Mucosa of stomach (tissue), 1 donor: ENCODE results near the gene SYMPK.
"Not testable (repeated sequence)": the region's sequence is repeated elsewhere in the genome, so short reads cannot be mapped to it uniquely, and the experiment has no call there.

Experiments
- H3K27me3 ChIP-seq: one replicate; pipeline ENCODE4 v1.7.0; 2013; ENCODE audit warnings: mild to moderate bottlenecking, low read length; ENCODE audit not compliant: control insufficient read depth, insufficient read depth
- H3K36me3 ChIP-seq: one replicate; pipeline ENCODE4 v1.7.0; 2013; ENCODE audit warnings: low read length; ENCODE audit not compliant: control insufficient read depth, insufficient read depth
- H3K4me1 ChIP-seq: one replicate; pipeline ENCODE4 v1.7.0; 2013; ENCODE audit warnings: mild to moderate bottlenecking, low read length; ENCODE audit not compliant: control insufficient read depth, insufficient read depth
- H3K4me3 ChIP-seq: one replicate; pipeline ENCODE4 v1.7.0; 2013; ENCODE audit warnings: low read length
- H3K9ac ChIP-seq: one replicate; pipeline ENCODE4 v1.7.0; 2013; ENCODE audit warnings: mild to moderate bottlenecking, low read length, moderate library complexity
- H3K9me3 ChIP-seq: one replicate; pipeline ENCODE4 v1.7.0; 2013; ENCODE audit warnings: mild to moderate bottlenecking, low read length, moderate library complexity; ENCODE audit not compliant: control insufficient read depth
- donor health status: Pancreatic carcinoma.

Gene SYMPK

DNA sequence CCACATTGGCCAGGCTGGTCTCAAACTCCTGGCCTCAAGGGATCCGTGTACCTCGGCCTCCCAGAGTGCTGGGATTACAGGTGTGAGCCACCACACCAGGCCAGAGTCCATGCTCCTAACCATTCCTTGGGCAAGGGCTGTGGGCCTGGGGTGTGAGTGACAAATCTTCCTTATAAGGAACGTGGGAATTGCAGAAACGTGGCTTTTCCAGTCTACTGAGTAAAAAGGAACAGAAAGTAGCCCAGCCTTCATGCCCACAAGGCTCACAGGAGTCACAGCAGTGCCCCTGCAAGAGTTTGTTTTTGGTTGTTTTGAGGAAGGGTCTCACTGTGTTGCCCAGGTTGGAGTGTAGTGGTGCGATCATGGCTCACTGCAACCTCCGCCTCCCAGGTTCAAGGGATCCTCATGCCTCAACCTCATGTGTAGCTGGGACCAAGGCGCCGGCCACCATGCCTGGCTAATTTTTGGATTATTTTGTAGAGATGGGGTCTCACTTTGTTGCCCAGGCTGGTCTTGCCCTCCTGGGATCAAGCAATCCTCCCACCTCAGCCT is 34.4 kb upstream of the SYMPK start:
- no peaks in the 10 kb centered on the region for H3K36me3 ChIP-seq
- no peaks in the 10 kb centered on the region for H3K27me3 ChIP-seq
- H3K4me3 ChIP-seq: no peak overlapping the region
- H3K9ac ChIP-seq: no peak overlapping the region
- H3K9me3 ChIP-seq: no peaks in the 10 kb centered on the region
- H3K4me1 ChIP-seq: peaks cover 8% of the 10 kb centered on the region

DNA sequence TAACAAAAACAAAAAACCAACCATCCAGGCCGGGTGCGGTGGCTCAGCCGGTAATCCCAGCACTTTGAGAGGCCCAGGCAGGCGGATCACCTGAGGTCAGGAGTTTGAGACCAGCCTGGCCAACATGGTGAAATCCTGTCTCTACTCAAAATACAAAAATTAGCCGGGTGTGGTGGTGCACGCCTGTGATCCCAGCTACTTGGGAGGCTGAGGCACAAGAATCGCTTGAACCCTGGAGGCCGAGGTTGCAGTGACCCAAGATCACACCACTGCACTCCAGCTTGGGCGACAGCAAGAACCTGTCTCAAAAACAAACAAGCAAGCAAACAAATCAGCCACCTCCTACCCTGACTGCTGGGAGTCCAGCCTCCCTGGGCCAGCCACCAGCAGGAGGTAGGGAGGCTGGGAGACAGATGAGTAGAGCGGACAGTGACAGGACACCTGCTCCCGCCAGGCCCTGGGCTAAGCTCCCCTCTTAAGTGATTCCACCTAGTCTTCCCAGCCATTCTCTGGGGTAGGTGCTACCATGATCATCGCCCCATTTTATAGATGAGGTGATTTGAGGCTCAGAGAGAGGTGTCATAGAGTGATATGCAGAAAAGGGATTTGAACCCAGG is 33.1 kb upstream of the SYMPK start:
- not testable (repeated sequence) for H3K9ac ChIP-seq, H3K4me3 ChIP-seq, H3K36me3 ChIP-seq, H3K27me3 ChIP-seq, H3K4me1 ChIP-seq, H3K9me3 ChIP-seq

DNA sequence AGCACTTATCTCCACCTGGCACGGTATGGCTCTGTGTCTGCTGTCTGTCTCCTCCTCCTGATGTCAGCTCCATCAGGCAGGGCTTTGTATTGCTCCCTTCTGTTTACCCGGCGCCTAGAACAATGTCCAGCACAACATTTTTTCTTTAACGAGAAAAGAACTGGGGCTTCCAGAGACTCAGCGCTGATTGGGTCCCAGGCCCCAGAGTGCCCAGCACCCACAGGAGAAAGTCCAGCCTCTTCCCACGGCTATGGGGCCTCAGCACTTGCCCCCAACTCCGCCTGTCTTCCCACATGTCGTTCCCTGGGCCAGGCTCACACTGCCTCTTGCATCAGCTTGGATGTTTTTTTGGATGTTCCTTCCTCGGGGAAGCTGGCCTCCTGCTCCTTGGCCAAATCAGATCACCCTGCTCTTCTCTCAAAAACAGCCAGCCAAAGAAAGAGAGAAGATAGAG is 32.6 kb upstream of the SYMPK start:
- no peak overlapping the region for H3K4me3 ChIP-seq
- H3K27me3 ChIP-seq: no peaks in the 10 kb centered on the region
- H3K9me3 ChIP-seq: no peaks in the 10 kb centered on the region
- no peaks in the 10 kb centered on the region for H3K36me3 ChIP-seq
- no peak overlapping the region for H3K9ac ChIP-seq
- H3K4me1 ChIP-seq: no peaks in the 10 kb centered on the region

DNA sequence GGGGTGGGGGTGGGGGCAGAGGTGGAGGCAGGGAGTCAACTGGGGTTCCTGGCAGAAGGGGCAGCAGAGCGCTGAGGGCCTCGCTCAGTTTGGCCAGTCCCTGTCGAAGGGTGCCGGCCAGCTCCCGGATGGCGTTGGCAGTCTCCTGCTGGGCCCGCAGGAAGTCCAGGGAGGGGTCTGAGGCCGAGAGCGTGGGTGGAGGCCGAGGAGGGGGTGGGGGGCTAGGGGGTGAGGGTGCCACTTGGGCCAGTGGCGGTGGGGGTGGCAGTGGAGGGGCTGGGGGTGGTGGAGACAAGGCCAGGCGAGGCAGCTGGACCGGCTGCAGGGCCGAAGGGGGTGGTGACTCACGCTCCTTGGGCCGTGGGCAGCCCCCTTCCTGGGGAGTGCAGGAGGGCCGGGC is 27.9 kb upstream of the SYMPK start:
- Histone ChIP-seq H3K4me3 (no peak overlapping the region), H3K9ac (no peak overlapping the region), H3K4me1 (peaks cover 5% of the 10 kb centered on the region), H3K27me3 (no peaks in the 10 kb centered on the region), H3K9me3 (no peaks in the 10 kb centered on the region), H3K36me3 (no peaks in the 10 kb centered on the region)

DNA sequence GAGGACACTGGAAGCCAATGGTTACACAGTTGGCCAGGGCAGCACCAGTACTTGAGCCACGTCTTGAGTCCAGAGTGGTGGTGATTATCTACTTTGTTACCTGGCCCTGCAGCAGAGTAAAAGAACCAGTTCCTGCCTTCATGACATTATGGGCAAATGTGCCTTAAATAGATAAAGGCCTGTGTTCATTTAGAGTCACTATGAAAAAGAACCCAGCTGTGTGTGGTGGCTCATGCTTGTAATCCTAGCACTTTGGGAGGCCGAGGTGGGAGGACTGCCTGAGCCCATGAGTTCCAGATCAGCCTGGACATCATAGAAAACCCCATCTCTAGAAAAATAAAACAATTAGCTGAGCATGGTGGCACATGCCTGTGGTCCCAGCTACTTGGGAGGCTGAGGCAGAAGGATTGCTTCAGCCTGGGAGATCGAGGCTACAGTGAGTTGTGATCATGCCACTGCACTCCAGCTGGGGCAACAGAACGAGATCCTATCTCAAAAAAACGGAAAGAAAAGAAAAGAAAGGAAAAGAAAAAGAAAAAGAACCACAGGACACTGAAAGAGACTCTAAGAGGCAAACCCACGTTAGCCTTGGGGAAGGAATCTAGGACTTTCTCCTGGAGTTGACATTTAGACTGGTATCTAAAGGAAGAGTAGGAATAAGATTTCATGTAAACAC is 26.4 kb upstream of the SYMPK start:
- no peaks in the 10 kb centered on the region for H3K9me3 ChIP-seq
- H3K27me3 ChIP-seq: no peaks in the 10 kb centered on the region
- no peaks in the 10 kb centered on the region for H3K36me3 ChIP-seq
- H3K4me3 ChIP-seq: no peak overlapping the region
- H3K9ac ChIP-seq: no peak overlapping the region
- peaks cover 14% of the 10 kb centered on the region for H3K4me1 ChIP-seq

DNA sequence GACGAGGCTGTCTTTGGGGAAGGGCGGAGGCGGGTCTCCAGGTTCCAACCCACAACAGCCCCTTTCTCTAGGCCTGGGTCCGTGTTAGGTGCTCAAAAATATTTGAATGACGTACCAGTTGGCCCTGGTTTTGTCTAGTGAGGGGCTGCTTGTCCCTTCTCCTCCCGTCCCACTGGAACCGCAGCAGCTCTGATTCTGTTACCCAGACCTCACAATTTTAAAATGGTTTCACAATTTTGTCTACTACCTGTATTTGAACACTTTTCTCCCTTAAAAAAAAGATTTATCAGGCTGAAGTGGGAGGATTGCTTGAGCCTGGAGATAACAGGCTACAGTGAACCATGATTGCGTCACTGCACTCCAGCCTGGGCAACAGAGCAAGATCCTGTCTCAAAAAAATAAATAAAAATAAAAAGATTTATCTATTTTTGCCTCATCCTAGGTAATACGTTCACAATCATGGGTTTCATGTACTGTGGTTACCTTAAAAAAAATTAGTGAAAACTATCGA is 24.3 kb upstream of the SYMPK start:
- no peaks in the 10 kb centered on the region for H3K36me3 ChIP-seq
- no peaks in the 10 kb centered on the region for H3K9me3 ChIP-seq
- H3K9ac ChIP-seq: peak overlapping the region; percentile 93
- H3K27me3 ChIP-seq: no peaks in the 10 kb centered on the region
- peak overlapping the region; percentile 53 for H3K4me3 ChIP-seq
- peaks cover 27% of the 10 kb centered on the region for H3K4me1 ChIP-seq

DNA sequence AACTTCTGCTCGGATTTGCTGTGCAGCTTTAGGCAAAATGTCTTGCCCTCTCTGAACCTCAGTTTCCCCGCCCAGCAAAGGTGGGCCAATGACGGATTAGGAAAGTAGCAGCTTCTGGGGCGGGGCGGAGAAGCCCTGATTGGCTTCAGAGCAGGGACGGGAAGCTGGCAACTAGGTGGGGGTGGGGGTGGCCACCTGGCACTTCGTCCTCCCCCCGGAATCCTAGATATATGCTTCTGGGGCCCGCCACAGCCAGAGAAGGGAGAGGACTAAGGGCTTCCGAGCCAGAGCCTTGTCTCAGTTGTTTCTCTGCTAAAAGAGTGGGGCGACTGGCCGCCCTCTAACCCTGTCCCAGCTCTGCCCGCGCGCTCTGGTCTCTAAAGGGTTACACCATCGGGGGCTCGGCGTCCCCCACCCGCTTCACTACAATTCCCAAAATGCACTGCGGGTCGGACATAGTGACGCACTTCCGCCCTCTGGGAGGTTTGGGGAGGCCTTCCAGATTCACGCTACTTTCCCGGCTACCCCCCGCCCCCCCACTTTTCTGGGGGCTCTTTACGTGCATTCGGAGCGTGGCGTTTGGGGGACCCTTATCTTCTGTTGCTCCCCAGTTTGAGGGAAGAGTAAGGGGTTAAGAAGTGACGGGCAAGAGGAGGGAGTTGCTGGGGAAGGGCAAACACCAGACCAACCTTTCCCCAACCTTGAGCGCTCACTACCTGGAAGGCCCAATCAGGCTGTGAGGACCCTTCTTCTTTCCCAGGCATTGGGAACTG is 23.7 kb upstream of the SYMPK start:
- Histone ChIP-seq H3K9me3 (no peaks in the 10 kb centered on the region), H3K27me3 (no peaks in the 10 kb centered on the region), H3K36me3 (no peaks in the 10 kb centered on the region), H3K9ac (peak overlapping the region; percentile 93), H3K4me3 (peak overlapping the region; percentile 53), H3K4me1 (peaks cover 33% of the 10 kb centered on the region)

DNA sequence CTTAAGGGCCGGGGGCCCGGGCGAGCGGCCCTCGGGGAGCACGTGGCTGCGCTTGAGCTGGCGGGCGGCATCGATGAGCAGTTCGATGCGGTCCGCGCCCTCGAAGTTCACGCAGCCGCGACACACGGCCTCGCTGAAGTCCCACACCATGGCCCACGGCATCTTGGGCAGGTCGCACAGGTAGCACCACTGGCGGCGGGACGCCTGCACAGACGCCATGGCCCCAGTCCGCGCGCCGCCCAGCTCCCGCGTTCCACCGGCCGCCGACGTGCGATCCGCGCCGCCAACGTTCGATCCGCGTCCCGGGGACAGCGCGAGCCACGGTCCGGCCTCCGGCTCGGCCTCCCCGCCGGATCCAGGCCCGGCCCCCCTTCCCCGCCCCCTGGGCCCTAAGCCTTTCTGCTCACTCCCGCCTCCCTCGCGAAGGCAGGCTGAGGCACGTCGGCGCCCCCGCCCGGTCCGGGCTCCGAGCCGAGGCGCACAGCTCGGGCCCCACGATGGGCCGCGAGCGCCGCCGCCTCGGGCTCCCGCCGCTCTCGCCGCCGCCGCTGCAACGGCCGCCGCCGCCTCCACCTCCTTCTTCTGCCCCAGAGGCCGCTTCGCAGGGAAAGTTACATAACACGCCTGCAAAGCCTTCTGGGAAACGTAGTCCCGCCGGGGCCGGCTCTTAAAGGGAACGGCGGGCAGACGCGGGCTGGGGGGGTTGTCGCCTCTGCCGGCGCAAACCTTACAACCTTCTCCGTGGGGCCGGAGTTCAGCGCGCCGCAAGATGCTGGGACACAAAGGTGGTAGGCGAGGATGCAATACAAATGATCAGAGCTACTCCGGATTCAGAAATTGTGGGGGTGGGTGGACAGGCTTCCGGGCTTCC is 22.8 kb upstream of the SYMPK start, which contains the start of gene IRF2BP1:
Gene IRF2BP1 (minus strand): TSS at position 586 of the 871 bp plus-strand sequence. CDS start 367 bp downstream, at position 219.
- H3K4me1 ChIP-seq: peaks cover 41% of the 10 kb centered on the region
- H3K36me3 ChIP-seq: no peaks in the 10 kb centered on the region
- H3K4me3 ChIP-seq: peak within 1 kb of the TSS; percentile 53
- H3K9ac ChIP-seq: peak within 1 kb of the TSS; percentile 93
- no peaks in the 10 kb centered on the region for H3K27me3 ChIP-seq
- no peaks in the 10 kb centered on the region for H3K9me3 ChIP-seq

DNA sequence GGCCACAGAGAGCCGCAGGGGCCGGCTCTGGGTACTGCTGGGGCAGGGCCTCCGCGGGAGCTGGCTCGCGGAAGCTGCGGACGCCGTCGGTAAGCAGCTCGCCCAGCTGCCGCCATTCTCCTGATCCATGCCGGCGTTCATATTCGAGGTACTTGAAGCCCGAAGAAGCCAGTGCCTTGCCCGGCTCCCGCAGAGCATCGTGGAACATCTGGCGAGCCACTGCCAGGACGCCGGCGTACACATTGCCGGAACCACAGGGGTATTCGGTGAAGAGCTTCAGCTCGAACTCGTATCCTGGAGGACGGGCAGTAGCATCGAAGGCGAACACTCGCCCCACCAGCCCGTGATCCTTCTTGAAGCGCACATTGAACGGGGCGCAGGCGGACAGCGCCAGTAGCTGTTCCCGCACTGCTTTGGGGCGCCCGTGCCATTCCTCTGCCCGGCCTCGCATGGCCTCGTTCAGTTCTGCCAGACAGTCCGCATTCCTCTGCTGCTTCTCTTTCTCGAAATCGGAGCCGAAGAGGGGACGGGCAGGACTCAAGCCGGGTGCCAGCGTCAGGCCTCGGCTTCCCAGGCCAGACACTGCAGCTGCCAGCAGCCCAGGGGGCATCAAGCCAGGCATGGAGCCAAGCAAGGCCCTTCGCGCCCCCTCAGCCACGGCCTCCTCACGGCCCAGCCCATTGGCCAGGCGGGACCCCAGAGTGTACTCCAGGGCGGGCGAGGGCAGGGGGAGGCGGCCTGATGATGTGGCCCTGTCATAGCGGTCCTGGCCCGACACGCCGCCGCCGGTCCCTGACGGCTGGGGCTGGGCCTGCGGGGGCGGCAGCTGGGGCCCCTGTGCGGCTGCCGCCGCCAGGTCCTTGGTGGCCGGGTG is 22.0 kb upstream of the SYMPK start:
- H3K4me1 ChIP-seq: peaks cover 46% of the 10 kb centered on the region

DNA sequence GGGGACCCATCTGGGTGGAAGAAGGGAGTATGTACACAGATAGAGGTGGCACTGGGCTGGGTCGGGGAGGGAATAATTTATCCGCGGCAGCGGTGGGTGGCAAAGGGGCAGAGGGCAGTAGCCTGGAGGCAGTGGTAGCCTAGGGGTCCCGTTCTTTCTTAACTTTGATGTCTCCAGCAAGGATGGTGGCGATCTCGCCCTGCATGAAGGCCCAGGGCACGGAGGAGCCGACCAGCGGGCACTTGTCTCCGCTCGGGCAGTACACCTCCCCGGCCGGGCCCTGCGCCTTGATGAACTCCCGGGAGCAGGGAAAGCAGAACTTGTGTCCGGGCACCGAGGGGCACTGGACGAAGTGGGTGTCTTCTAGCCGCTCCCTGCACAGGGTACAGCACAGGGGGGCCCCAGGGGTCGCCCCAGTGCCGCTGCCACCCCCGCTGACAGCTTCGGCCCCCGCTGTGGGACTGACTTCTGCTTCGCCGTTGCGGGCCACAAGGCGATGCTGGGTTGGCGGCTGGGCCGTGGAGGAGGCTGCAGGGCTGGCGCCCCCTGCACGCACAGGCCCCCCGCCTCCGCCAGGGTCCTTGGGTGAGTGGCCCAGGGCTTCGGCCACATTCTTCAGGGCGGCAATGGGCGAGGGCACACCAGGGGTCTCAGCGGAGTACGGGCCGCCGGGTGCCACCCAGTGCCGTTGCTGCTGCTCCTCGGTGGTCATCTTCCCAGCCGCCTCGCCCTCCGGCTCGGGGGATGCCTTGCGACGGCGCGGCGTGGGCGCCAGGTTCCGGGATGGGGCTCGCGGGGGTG is 21.1 kb upstream of the SYMPK start:
- Histone ChIP-seq H3K9ac (peak overlapping the region; percentile 63), H3K4me1 (peaks cover 54% of the 10 kb centered on the region), H3K4me3 (peak overlapping the region; percentile 16), H3K9me3 (no peaks in the 10 kb centered on the region), H3K36me3 (no peaks in the 10 kb centered on the region), H3K27me3 (no peaks in the 10 kb centered on the region)

More for the DNA sequence above, 22.0 kb upstream of the SYMPK start:
- H3K27me3 ChIP-seq: no peaks in the 10 kb centered on the region
- no peaks in the 10 kb centered on the region for H3K9me3 ChIP-seq
- peak overlapping the region; percentile 93 for H3K9ac ChIP-seq
- H3K36me3 ChIP-seq: no peaks in the 10 kb centered on the region
- H3K4me3 ChIP-seq: no peak overlapping the region
